HL-60 (cell line): Measurements from ENCODE around the gene HYAL2.

ENCODE experiments used
- DNase-seq, 2 experiments: peaks; one replicate each; pipeline ENCODE4 v3.0.0-alpha.2; 2010 to 2020; ENCODE audit warnings: low read depth in 1 of 2, low spot score in 1 of 2
- H3K27ac ChIP-seq: fragments of 250-450 bp; sonication (Bioruptor Pico); replicated peaks from 2 replicates; pipeline ENCODE4 v1.5.1; 2020; ENCODE audit warnings: mild to moderate bottlenecking, moderate library complexity
- H3K27me3 ChIP-seq: fragments of 250-450 bp; sonication (Bioruptor Pico); 2 replicates; pipeline ENCODE4 v1.5.1; 2021; ENCODE audit warnings: mild to moderate bottlenecking, moderate library complexity; ENCODE audit not compliant: insufficient read depth, poor library complexity, severe bottlenecking
- H3K4me3 ChIP-seq: replicated peaks from 2 replicates; pipeline ENCODE4 v1.5.1; 2011; ENCODE audit warnings: mild to moderate bottlenecking, control low read depth, low read length; ENCODE audit not compliant: insufficient read depth
- GABPA ChIP-seq: IDR thresholded peaks from 2 replicates; pipeline ENCODE4 v1.6.1; 2012; ENCODE audit warnings: low read depth
- POLR2AphosphoS5 ChIP-seq: IDR thresholded peaks from 2 replicates; pipeline ENCODE4 v1.6.1; 2012; ENCODE audit warnings: low read depth
- SPI1 ChIP-seq: IDR thresholded peaks from 2 replicates; pipeline ENCODE4 v1.6.1; 2012; ENCODE audit warnings: low read depth, mild to moderate bottlenecking, borderline replicate concordance
- TF ChIP-seq, protein P1 (sequence below): IDR thresholded peaks from one replicate; pipeline ENCODE4 v1.5.1; 2011; ENCODE audit warnings: low read length, control low read depth, inconsistent platforms; ENCODE audit not compliant: insufficient read depth
- TF ChIP-seq, protein P2 (sequence below): IDR thresholded peaks from 2 replicates; pipeline ENCODE4 v1.6.1; 2012; ENCODE audit warnings: low read depth; ENCODE audit not compliant: insufficient replicate concordance

HYAL2 gene

DNA sequence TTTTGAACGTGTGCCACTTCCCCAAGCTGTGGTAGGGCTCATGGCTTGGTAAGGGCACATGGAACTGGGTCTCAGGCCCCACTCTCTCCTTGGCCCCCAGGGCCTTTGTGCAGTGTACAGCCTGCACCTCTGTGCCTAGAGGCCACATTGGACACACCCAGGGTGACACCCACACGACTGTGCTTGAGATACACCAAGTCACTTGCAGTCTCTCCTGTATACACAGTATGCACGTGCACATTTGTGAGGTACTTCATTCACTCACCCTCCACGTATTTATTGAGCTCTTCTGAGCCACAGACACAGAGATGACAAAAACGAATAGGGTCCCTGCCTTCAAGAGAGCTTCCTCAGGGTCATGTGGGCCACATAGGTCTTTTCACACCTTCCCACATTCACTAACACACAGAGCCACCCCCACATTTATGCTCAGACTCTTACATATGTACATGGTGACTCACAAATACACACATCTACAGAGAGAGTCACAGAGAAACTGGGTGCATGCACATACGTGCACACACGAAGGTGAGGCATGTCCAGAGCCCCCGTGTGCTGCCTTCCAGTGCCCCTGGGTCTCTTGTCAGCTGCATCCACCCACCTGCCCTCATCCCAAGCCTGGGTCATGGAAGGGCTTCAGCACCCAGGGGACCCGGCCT is 46.6 kb upstream of the HYAL2 start:
- DNase-seq, result no peak
- Histone ChIP-seq H3K27me3 (peaks cover 4% of the 10 kb centered on the region), H3K27ac (no peak overlapping the region), H3K4me3 (no peak overlapping the region)
- TF ChIP-seq GABPA (no peak), SPI1 (no peak), POLR2AphosphoS5 (no peak)
- TF ChIP-seq, protein P1, sequence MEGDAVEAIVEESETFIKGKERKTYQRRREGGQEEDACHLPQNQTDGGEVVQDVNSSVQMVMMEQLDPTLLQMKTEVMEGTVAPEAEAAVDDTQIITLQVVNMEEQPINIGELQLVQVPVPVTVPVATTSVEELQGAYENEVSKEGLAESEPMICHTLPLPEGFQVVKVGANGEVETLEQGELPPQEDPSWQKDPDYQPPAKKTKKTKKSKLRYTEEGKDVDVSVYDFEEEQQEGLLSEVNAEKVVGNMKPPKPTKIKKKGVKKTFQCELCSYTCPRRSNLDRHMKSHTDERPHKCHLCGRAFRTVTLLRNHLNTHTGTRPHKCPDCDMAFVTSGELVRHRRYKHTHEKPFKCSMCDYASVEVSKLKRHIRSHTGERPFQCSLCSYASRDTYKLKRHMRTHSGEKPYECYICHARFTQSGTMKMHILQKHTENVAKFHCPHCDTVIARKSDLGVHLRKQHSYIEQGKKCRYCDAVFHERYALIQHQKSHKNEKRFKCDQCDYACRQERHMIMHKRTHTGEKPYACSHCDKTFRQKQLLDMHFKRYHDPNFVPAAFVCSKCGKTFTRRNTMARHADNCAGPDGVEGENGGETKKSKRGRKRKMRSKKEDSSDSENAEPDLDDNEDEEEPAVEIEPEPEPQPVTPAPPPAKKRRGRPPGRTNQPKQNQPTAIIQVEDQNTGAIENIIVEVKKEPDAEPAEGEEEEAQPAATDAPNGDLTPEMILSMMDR, result no peak
- TF ChIP-seq, protein P2, sequence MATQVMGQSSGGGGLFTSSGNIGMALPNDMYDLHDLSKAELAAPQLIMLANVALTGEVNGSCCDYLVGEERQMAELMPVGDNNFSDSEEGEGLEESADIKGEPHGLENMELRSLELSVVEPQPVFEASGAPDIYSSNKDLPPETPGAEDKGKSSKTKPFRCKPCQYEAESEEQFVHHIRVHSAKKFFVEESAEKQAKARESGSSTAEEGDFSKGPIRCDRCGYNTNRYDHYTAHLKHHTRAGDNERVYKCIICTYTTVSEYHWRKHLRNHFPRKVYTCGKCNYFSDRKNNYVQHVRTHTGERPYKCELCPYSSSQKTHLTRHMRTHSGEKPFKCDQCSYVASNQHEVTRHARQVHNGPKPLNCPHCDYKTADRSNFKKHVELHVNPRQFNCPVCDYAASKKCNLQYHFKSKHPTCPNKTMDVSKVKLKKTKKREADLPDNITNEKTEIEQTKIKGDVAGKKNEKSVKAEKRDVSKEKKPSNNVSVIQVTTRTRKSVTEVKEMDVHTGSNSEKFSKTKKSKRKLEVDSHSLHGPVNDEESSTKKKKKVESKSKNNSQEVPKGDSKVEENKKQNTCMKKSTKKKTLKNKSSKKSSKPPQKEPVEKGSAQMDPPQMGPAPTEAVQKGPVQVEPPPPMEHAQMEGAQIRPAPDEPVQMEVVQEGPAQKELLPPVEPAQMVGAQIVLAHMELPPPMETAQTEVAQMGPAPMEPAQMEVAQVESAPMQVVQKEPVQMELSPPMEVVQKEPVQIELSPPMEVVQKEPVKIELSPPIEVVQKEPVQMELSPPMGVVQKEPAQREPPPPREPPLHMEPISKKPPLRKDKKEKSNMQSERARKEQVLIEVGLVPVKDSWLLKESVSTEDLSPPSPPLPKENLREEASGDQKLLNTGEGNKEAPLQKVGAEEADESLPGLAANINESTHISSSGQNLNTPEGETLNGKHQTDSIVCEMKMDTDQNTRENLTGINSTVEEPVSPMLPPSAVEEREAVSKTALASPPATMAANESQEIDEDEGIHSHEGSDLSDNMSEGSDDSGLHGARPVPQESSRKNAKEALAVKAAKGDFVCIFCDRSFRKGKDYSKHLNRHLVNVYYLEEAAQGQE, result no peak

DNA sequence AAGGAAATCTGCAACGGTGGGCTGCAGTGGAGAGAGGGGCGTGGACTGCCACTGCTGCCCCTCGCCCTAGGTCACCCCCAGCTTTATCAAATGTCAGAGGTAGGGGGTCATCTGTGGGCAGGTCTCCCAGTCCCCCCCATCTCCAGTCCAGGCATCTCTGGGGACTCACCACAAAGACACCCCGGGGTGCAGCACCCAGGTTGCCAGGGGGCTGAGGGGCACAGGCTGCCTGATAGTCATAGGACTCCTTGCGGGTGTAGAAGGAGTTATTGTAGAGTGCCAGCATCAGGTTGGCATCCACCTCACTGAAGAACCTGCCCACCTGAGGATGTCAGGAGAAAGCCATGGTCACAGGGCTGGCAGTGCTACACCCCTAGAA is 43.3 kb upstream of the HYAL2 start:
- TF ChIP-seq GABPA (no peak), SPI1 (no peak), POLR2AphosphoS5 (no peak)
- TF ChIP-seq, protein P2, result no peak
- TF ChIP-seq, protein P1, result no peak
- no peak overlapping the region for H3K27ac ChIP-seq
- H3K27me3 ChIP-seq, result peaks cover 4% of the 10 kb centered on the region
- DNase-seq, result no peak
- H3K4me3 ChIP-seq, result no peak overlapping the region

DNA sequence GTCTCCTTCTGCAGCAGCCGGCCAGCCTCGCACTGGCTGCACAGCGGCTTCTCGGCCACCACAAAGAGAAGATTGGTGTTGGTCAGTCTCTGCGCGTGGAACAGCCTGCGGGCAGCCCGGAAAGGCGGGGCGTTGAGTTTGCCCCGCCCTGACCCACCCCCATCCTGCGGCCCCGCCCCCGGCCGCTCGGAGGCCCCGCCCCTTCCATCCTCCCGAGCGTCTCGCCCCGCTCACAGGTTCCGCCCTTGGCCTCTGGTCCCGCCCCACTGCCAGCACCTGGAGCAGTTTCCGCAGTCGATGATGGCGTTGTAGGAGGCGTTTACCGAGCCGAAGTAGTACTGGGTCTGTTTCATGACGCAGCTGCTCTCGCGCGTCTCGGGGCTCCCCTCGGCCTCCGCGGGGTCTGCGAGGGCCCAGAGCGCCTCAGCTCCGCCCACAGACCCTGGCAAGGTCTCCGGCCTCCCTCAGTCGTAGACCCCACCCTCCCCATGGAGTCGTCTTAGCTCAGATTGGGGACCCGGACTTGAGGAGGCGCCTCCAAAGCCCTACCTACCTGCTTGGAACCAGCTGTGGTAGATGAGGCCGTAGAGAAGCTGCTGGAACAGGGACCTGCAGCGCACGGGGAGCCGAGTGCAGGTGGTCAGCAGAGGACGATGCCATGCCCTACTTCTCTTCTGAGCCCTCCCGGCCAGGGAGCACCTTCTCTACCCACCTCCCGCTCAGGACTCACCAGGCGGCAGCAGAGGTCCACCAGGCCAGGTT is 42.7 kb upstream of the HYAL2 start:
- peak; percentile 67 to 84 for DNase-seq
- H3K27ac ChIP-seq, result no peak overlapping the region
- TF ChIP-seq POLR2AphosphoS5 (no peak), GABPA (no peak), SPI1 (no peak)
- TF ChIP-seq, protein P1, result no peak
- TF ChIP-seq, protein P2, result no peak

More for the DNA sequence above, 42.7 kb upstream of the HYAL2 start:
- Histone ChIP-seq H3K27me3 (peaks cover 4% of the 10 kb centered on the region), H3K4me3 (peak overlapping the region; percentile 36)
